ENCODE measurements around the gene GPT2. TPM values are rescaled to one million over a fixed set of nuclear protein-coding genes. Genes with fewer than 3 reads are reported as not detected.
A peak's percentile ranks its signal among the peaks of the same experiment; 100 is the strongest.

Gene GPT2
- total RNA-seq, 1 donor from 2014 or later = 46.1 TPM

DNA sequence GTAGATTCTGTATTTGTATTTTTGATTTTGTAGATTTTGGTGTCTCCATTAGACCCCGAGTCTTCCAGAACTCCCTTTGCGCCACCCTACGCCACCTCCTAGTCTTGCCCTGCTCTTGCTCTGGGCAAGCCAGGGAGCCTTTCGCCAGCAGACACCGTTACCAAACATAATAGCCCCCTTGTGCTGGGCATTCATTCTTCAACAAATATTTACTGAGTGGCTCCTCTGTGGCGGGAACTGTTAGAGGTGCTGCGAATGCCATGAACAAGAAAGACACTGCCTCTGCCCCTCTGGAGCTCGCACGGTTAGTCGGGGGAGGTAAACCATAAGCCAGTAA is 841 bp upstream of the GPT2 start:
- no peaks in the 10 kb centered on the region for H3K9me3 Mint-ChIP-seq
- H3K4me3 Mint-ChIP-seq = peak overlapping the region; percentile 93
- TF ChIP-seq, protein P1, sequence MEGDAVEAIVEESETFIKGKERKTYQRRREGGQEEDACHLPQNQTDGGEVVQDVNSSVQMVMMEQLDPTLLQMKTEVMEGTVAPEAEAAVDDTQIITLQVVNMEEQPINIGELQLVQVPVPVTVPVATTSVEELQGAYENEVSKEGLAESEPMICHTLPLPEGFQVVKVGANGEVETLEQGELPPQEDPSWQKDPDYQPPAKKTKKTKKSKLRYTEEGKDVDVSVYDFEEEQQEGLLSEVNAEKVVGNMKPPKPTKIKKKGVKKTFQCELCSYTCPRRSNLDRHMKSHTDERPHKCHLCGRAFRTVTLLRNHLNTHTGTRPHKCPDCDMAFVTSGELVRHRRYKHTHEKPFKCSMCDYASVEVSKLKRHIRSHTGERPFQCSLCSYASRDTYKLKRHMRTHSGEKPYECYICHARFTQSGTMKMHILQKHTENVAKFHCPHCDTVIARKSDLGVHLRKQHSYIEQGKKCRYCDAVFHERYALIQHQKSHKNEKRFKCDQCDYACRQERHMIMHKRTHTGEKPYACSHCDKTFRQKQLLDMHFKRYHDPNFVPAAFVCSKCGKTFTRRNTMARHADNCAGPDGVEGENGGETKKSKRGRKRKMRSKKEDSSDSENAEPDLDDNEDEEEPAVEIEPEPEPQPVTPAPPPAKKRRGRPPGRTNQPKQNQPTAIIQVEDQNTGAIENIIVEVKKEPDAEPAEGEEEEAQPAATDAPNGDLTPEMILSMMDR (conservative IDR thresholded peaks at IDR 0.05) = no peak
- peaks cover 38% of the 10 kb centered on the region for H3K4me1 Mint-ChIP-seq
- peaks cover 32% of the 10 kb centered on the region for H3K27me3 Mint-ChIP-seq (ENCODE audit: low read depth)
- H3K27ac Mint-ChIP-seq (ENCODE audit: unreplicated experiment) = peak overlapping the region; percentile 85
- no peak for DNase-seq (ENCODE audit: low read depth, low spot score)
- no peaks in the 10 kb centered on the region for H3K36me3 Mint-ChIP-seq (ENCODE audit: low read depth)

DNA sequence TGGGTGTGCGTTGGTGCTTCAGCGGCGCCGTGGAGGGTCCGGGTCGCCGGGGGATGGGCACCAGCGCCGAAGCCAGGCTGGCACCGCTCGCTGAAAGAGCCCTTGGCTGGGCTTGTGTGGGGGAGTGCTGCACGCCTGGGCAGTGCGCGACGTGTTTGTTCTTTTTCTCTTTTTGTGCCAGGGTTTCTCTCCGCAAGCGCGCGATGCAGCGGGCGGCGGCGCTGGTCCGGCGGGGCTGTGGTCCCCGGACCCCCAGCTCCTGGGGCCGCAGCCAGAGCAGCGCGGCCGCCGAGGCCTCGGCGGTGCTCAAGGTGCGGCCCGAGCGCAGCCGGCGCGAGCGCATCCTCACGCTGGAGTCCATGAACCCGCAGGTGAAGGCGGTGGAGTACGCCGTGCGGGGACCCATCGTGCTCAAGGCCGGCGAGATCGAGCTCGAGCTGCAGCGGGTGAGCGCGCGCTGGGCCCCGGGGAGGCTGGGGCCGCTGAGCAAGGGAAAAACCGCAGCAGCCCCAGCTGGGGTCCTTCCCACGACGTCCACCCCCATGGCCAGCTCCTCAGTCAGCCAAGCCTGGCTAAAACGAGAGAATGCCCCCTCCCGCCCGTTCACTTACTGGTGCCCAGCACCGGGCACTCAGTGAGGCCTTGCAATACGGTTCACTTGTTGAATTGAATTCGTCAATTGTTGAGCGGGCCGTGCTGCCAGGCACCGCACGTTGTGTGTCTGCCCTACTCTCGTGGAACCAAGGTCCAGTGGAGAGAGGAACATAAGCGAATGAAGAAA is 541 bp downstream of the GPT2 start:
- peaks cover 38% of the 10 kb centered on the region for H3K4me1 Mint-ChIP-seq
- H3K4me3 Mint-ChIP-seq = peak overlapping the region; percentile 93
- H3K36me3 Mint-ChIP-seq (ENCODE audit: low read depth) = no peaks in the 10 kb centered on the region
- TF ChIP-seq, protein P1 (conservative IDR thresholded peaks at IDR 0.05) = no peak
- H3K27ac Mint-ChIP-seq (ENCODE audit: unreplicated experiment) = peak overlapping the region; percentile 12
- peak; percentile 16 for DNase-seq (ENCODE audit: low read depth, low spot score)
- H3K27me3 Mint-ChIP-seq (ENCODE audit: low read depth) = peaks cover 26% of the 10 kb centered on the region
- no peaks in the 10 kb centered on the region for H3K9me3 Mint-ChIP-seq

- Mint-ChIP-seq H3K36me3 (ENCODE audit: low read depth) (no peaks in the 10 kb centered on the region), H3K27me3 (ENCODE audit: low read depth) (peaks cover 15% of the 10 kb centered on the region), H3K4me1 (peaks cover 38% of the 10 kb centered on the region), H3K27ac (ENCODE audit: unreplicated experiment) (peak overlapping the region; percentile 66), H3K4me3 (peak overlapping the region; percentile 93), H3K9me3 (no peaks in the 10 kb centered on the region)
- TF ChIP-seq, protein P1 (conservative IDR thresholded peaks at IDR 0.05) = no peak
- DNase-seq (ENCODE audit: low read depth, low spot score) = no peak
Observed at GRCh38 chr16:46885960-46886763, 2.0 kb downstream of the GPT2 start.

GRCh38 chr16:46886764-46887523 is 2.8 kb downstream of the GPT2 start:
- no peak overlapping the region for H3K27ac Mint-ChIP-seq (ENCODE audit: unreplicated experiment)

DNA sequence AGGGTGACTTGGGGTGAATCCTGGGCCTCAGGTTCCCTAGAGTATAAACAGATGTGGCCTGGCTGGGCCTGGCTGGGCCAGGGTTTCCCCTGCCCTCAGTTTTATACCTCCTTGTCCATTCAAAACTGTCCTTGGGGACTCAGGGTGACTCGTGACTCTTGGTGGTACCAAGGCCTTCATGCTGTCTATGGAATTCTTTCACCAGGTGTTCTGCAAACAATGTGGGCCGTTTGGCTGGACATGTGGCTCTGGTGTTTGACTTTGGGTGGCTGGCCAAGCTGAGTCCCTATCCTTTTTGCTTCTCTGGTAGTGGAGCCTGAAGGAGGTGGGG is 3.3 kb downstream of the GPT2 start:
- DNase-seq (ENCODE audit: low read depth, low spot score) = no peak
- Mint-ChIP-seq H3K4me3 (peak overlapping the region; percentile 93), H3K9me3 (no peaks in the 10 kb centered on the region), H3K27me3 (ENCODE audit: low read depth) (peaks cover 11% of the 10 kb centered on the region), H3K4me1 (peaks cover 38% of the 10 kb centered on the region), H3K36me3 (ENCODE audit: low read depth) (peaks cover 3% of the 10 kb centered on the region), H3K27ac (ENCODE audit: unreplicated experiment) (no peak overlapping the region)
- TF ChIP-seq, protein P1 (conservative IDR thresholded peaks at IDR 0.05) = no peak

More at GRCh38 chr16:46886764-46887523, 2.8 kb downstream of the GPT2 start:
- TF ChIP-seq, protein P1 (conservative IDR thresholded peaks at IDR 0.05) = no peak
- Mint-ChIP-seq H3K4me3 (peak overlapping the region; percentile 93), H3K4me1 (peaks cover 38% of the 10 kb centered on the region), H3K36me3 (ENCODE audit: low read depth) (peaks cover 2% of the 10 kb centered on the region), H3K9me3 (no peaks in the 10 kb centered on the region), H3K27me3 (ENCODE audit: low read depth) (peaks cover 15% of the 10 kb centered on the region)
- no peak for DNase-seq (ENCODE audit: low read depth, low spot score)

Data from neural crest cell (in vitro differentiated cells).